H1 (cell line): ENCODE measurements around the gene ENTPD8. TPM values are rescaled to one million over a fixed set of nuclear protein-coding genes. Genes with fewer than 3 reads are reported as not detected.

ENCODE experiments used
- CTCF ChIA-PET: fragments of 300-600 bp; sonication (Branson Sonifier 250); formaldehyde crosslinking; loops from one replicate; lab custom pipeline; 2021; ENCODE audit not compliant: partially characterized antibody; lab: Charles Lee
- POLR2A ChIA-PET: fragments of 300-600 bp; sonication (Branson Sonifier 250); formaldehyde crosslinking; loops from one replicate; lab custom pipeline; 2021; ENCODE audit warnings: inconsistent platforms; ENCODE audit not compliant: partially characterized antibody; lab: Charles Lee
- DNase-seq, 2 experiments: peaks; one replicate each; pipeline versions ENCODE4 v3.0.0 to v3.0.0-alpha.2; 2010 to 2022; ENCODE audit warnings: low spot score in 2 of 2, low read depth in 1 of 2, mixed read lengths in 1 of 2
- FAIRE-seq: peaks from 2 replicates; lab custom pipeline; 2011; peaks lifted over from hg19 to GRCh38; lab: Jason Lieb, UNC
- H2AFZ ChIP-seq: 2 replicates; pipeline ENCODE4 v1.8.1; 2012; ENCODE audit warnings: low read length, inconsistent platforms
- H2AK5ac ChIP-seq: 2 replicates; pipeline ENCODE4 v1.6.1; 2013; ENCODE audit warnings: low read depth, low read length
- H2BK120ac ChIP-seq: replicated peaks from 2 replicates; pipeline ENCODE3; 2013; ENCODE audit warnings: low read depth, low read length, inconsistent platforms
- H2BK12ac ChIP-seq: 2 replicates; pipeline ENCODE4 v1.6.1; 2013; ENCODE audit warnings: low read depth, low read length
- H2BK15ac ChIP-seq: 2 replicates; pipeline ENCODE4 v1.6.1; 2013; ENCODE audit warnings: low read length
- H2BK20ac ChIP-seq: 2 replicates; pipeline ENCODE4 v1.6.1; 2013; ENCODE audit warnings: low read length
- H2BK5ac ChIP-seq: 2 replicates; pipeline ENCODE4 v1.6.1; 2013; ENCODE audit warnings: low read depth, low read length
- H3K14ac ChIP-seq: 2 replicates; pipeline ENCODE4 v1.6.1; 2013; ENCODE audit warnings: inconsistent platforms; ENCODE audit not compliant: insufficient read length
- H3K18ac ChIP-seq: 2 replicates; pipeline ENCODE4 v1.6.1; 2013; ENCODE audit warnings: low read length; ENCODE audit errors: extremely low read depth
- H3K23ac ChIP-seq: 2 replicates; pipeline ENCODE4 v1.6.1; 2013; ENCODE audit warnings: inconsistent platforms; ENCODE audit not compliant: insufficient read length
- H3K23me2 ChIP-seq: 2 replicates; pipeline ENCODE4 v1.6.1; 2013; ENCODE audit warnings: low read depth, low read length
- H3K27ac ChIP-seq: 2 replicates; pipeline ENCODE4 v1.6.1; 2011; ENCODE audit warnings: low read depth, low read length, inconsistent platforms
- H3K27me3 ChIP-seq, 4 experiments: replicated peaks in 1 of 4; 1 replicate in 1 of 4; 2 replicates in 3 of 4; pipeline versions ENCODE4 v1.6.1 to v1.8.1; 2011 to 2013; ENCODE audit warnings: low read length in 3 of 4, mild to moderate bottlenecking in 3 of 4, inconsistent platforms in 2 of 4, mixed read lengths in 2 of 4, moderate library complexity in 1 of 4; ENCODE audit not compliant: control insufficient read depth in 3 of 4, insufficient read depth in 3 of 4; ENCODE audit errors: extremely low read depth in 1 of 4
- H3K36me3 ChIP-seq, 4 experiments: 2 replicates each; pipeline versions ENCODE4 v1.6.1 to v1.8.1; 2011 to 2013; ENCODE audit warnings: mild to moderate bottlenecking in 4 of 4, low read length in 3 of 4, moderate library complexity in 2 of 4, control low read depth in 1 of 4, inconsistent platforms in 1 of 4; ENCODE audit not compliant: insufficient read depth in 4 of 4, control insufficient read depth in 2 of 4
- H3K4ac ChIP-seq: replicated peaks from 2 replicates; pipeline ENCODE3; 2013; ENCODE audit warnings: low read length, low read depth, mixed read lengths, inconsistent platforms; ENCODE audit not compliant: insufficient read length
- H3K4me1 ChIP-seq, 4 experiments: replicated peaks in 1 of 4; 1 replicate in 1 of 4; 2 replicates in 3 of 4; pipeline versions ENCODE4 v1.6.1 to v1.8.1; 2011 to 2013; ENCODE audit warnings: low read length in 3 of 4, inconsistent platforms in 2 of 4, mixed read lengths in 1 of 4; ENCODE audit not compliant: insufficient read depth in 4 of 4, control insufficient read depth in 3 of 4
- H3K4me2 ChIP-seq, 2 experiments: 2 replicates each; pipeline versions ENCODE4 v1.6.1 to v1.8.1; 2011 to 2013; ENCODE audit warnings: low read depth in 2 of 2, low read length in 2 of 2, control low read depth in 1 of 2, inconsistent platforms in 1 of 2, mild to moderate bottlenecking in 1 of 2; ENCODE audit not compliant: insufficient read depth in 1 of 2
- H3K4me3 ChIP-seq, 4 experiments: fragments of 200-600, 300-600 bp in 1 of 4; sonication (generic), shearing (Covaris generic), sonication (Bioruptor Twin) in 1 of 4; 2 replicates each; pipeline versions ENCODE4 v1.5.1 to v1.8.1; 2011 to 2016; ENCODE audit warnings: low read length in 4 of 4, low read depth in 3 of 4, control low read depth in 2 of 4, inconsistent platforms in 2 of 4, mild to moderate bottlenecking in 2 of 4, mixed read lengths in 1 of 4, moderate library complexity in 1 of 4; ENCODE audit not compliant: insufficient read depth in 2 of 4; ENCODE audit errors: extremely low read depth in 1 of 4
- H3K56ac ChIP-seq: replicated peaks from 2 replicates; pipeline ENCODE3; 2013; ENCODE audit warnings: low read depth, mild to moderate bottlenecking, mixed read lengths, low read length, inconsistent platforms; ENCODE audit not compliant: insufficient read length
- H3K79me1 ChIP-seq: 2 replicates; pipeline ENCODE4 v1.6.1; 2013; ENCODE audit warnings: low read depth, low read length, control low read depth
- H3K79me2 ChIP-seq, 2 experiments: 2 replicates each; pipeline versions ENCODE4 v1.6.1 to v1.8.1; 2012 to 2013; ENCODE audit warnings: low read length in 2 of 2, mild to moderate bottlenecking in 2 of 2, inconsistent platforms in 1 of 2; ENCODE audit not compliant: insufficient read depth in 2 of 2, control insufficient read depth in 1 of 2
- H3K9ac ChIP-seq, 4 experiments: replicated peaks in 1 of 4; 1 replicate in 1 of 4; 2 replicates in 3 of 4; pipeline versions ENCODE4 v1.6.1 to v1.8.1; 2011 to 2013; ENCODE audit warnings: low read depth in 3 of 4, low read length in 3 of 4, control low read depth in 2 of 4, mild to moderate bottlenecking in 2 of 4, moderate library complexity in 2 of 4, inconsistent platforms in 1 of 4; ENCODE audit errors: extremely low read depth in 1 of 4
- H3K9me3 ChIP-seq, 2 experiments: 2 replicates each; pipeline versions ENCODE4 v1.6.1 to v1.8.1; 2012 to 2013; ENCODE audit warnings: mild to moderate bottlenecking in 2 of 2, moderate library complexity in 2 of 2, control low read depth in 1 of 2, inconsistent platforms in 1 of 2, low read depth in 1 of 2, low read length in 1 of 2, mixed read lengths in 1 of 2; ENCODE audit not compliant: insufficient read depth in 2 of 2
- H4K20me1 ChIP-seq, 2 experiments: replicated peaks in 1 of 2; 2 replicates each; pipeline versions ENCODE3 to v1.8.1; 2011 to 2013; ENCODE audit warnings: inconsistent platforms in 2 of 2, low read length in 2 of 2, mild to moderate bottlenecking in 1 of 2; ENCODE audit not compliant: insufficient read depth in 2 of 2, control insufficient read depth in 1 of 2
- H4K5ac ChIP-seq: 2 replicates; pipeline ENCODE4 v1.6.1; 2013; ENCODE audit warnings: low read length, low read depth, mixed read lengths, inconsistent platforms; ENCODE audit not compliant: insufficient read length
- H4K8ac ChIP-seq: 2 replicates; pipeline ENCODE4 v1.8.0; 2013; ENCODE audit warnings: mild to moderate bottlenecking, moderate library complexity, low read length, inconsistent platforms; ENCODE audit not compliant: insufficient read depth; ENCODE audit errors: extremely low read depth
- H4K91ac ChIP-seq: replicated peaks from 2 replicates; pipeline ENCODE3; 2013; ENCODE audit warnings: low read length, mixed read lengths, inconsistent platforms; ENCODE audit not compliant: insufficient read length
- BCL11A ChIP-seq, 2 experiments: IDR thresholded peaks; one replicate each; pipeline ENCODE4 v1.6.1; 2011; ENCODE audit warnings: low read depth in 2 of 2, low read length in 2 of 2, mild to moderate bottlenecking in 2 of 2
- BRCA1 ChIP-seq: IDR thresholded peaks from 2 replicates; pipeline ENCODE4 v1.6.1; 2012; ENCODE audit warnings: low read depth, low read length, improper control_type of control experiment
- CTCF ChIP-seq, 3 experiments: IDR thresholded peaks; 1 replicate in 2 of 3; 2 replicates in 1 of 3; pipeline versions ENCODE4 v1.5.1 to v1.6.1; 2011; ENCODE audit warnings: low read length in 3 of 3, mild to moderate bottlenecking in 3 of 3, inconsistent platforms in 2 of 3, low read depth in 1 of 3, moderate library complexity in 1 of 3; ENCODE audit not compliant: insufficient read depth in 1 of 3; ENCODE audit errors: control extremely low read depth in 1 of 3
- EP300 ChIP-seq, 2 experiments: IDR thresholded peaks; 1 replicate in 1 of 2; 2 replicates in 1 of 2; pipeline ENCODE4 v1.6.1; 2011 to 2012; ENCODE audit warnings: low read depth in 2 of 2, low read length in 2 of 2, mild to moderate bottlenecking in 2 of 2, borderline replicate concordance in 1 of 2, inconsistent platforms in 1 of 2, moderate library complexity in 1 of 2
- FOSL1 ChIP-seq: IDR thresholded peaks from 2 replicates; pipeline ENCODE4 v1.6.1; 2011; ENCODE audit warnings: mild to moderate bottlenecking, low read depth, low read length, moderate library complexity; ENCODE audit not compliant: insufficient read depth
- GABPA ChIP-seq: IDR thresholded peaks from 2 replicates; pipeline ENCODE4 v1.6.1; 2011; ENCODE audit warnings: mild to moderate bottlenecking, low read length, moderate library complexity, borderline replicate concordance; ENCODE audit not compliant: insufficient read depth
- RXRA ChIP-seq: IDR thresholded peaks from 2 replicates; pipeline ENCODE4 v1.6.1; 2011; ENCODE audit warnings: low read depth, mild to moderate bottlenecking, low read length, moderate library complexity; ENCODE audit not compliant: insufficient read depth
- WGBS, 2 experiments: shearing (Covaris generic) in 1 of 2; methylation state at CpG; one replicate each; pipeline versions ENCODE4 v1.1.6 to v1.1.7; 2013 to 2015; ENCODE audit warnings: low lambda C conversion rate in 2 of 2, mixed read lengths in 2 of 2, inconsistent platforms in 1 of 2, low coverage in 1 of 2, missing lambda C conversion rate in 1 of 2; ENCODE audit not compliant: insufficient replicate concordance in 2 of 2, insufficient coverage in 1 of 2, insufficient read length in 1 of 2; ENCODE audit errors: extremely low coverage in 1 of 2, missing lambda C conversion rate in 1 of 2; 5-methylcytosine and 5-hydroxymethylcytosine counted together
- polyA plus RNA-seq, 7 experiments: library from polyadenylated mRNA; depleted of rRNA in 3 of 7; stranded (reverse) in 5 of 7; unstranded in 2 of 7; fragments of >200 nt in 5 of 7; fragments of 200-250 nt in 2 of 7; gene quantifications; 1 replicate in 5 of 7; 2 replicates in 1 of 7; 4 replicates in 1 of 7; pipeline versions ENCODE4 v1.2.1 to v1.2.3, GENCODE V29; 2011 to 2013; ENCODE audit warnings: missing spikeins in 2 of 7, mixed read lengths in 2 of 7
- total RNA-seq: library from RNA; stranded (reverse); fragmentation: NEBNext Ultra II Directional; extraction: Animal tissue kit (Norgen Biotek cat#: 25700); gene quantifications from 2 replicates; pipeline ENCODE4 v1.2.1, GENCODE V29; 2021

The ENTPD8 gene
- total and polyA plus RNA-seq, 2 of the 8 experiments (the other 6 are each of a cell fraction or from before 2014, with no cell fraction given), result 0.48 to 0.51 TPM

- DNase-seq (peak; percentile 68 to 99), FAIRE-seq (no peak)
- H3K23me2 ChIP-seq, result peaks cover 9% of the 10 kb centered on the region; the same call in 1 of the 2 replicates
- H3K56ac ChIP-seq, result no peak within 1 kb of the TSS
- no peaks in the 10 kb centered on the region for H3K9me3 ChIP-seq
- peak within 1 kb of the TSS; percentile 51 for H3K18ac ChIP-seq
- 1% methylated on average over 16 of the region's 113 CpGs; no CpG with 5 or more reads in 1 of the 2 experiments for WGBS, 2 experiments
- POLR2A ChIA-PET, result interaction anchor here (0.6 to 2.1 kb wide), 12 partner anchors 10 to 291 kb away, joined by 3 to 11 read pairs (median 4); partner anchors contain the start of gene ENTPD8
- H2BK12ac ChIP-seq, result no peak within 1 kb of the TSS
- H2BK20ac ChIP-seq, result no peak within 1 kb of the TSS
- H3K4ac ChIP-seq, result no peak within 1 kb of the TSS
- H2AK5ac ChIP-seq, result no peak within 1 kb of the TSS
- no peaks in the 10 kb centered on the region for H3K36me3 ChIP-seq
- H4K8ac ChIP-seq, result peak within 1 kb of the TSS; percentile 93
- H3K4me3 ChIP-seq, result peak within 1 kb of the TSS; percentile 70 to 84 (median 80)
- peak within 1 kb of the TSS; percentile 81 for H2AFZ ChIP-seq
- H3K27me3 ChIP-seq, result peaks cover 0 to 13% (median 2%) of the 10 kb centered on the region in 4 experiments; a peak in 4 of 7 replicates
- H3K4me1 ChIP-seq, result peaks cover 0 to 2% (median 0%) of the 10 kb centered on the region in 4 experiments; a peak in 1 of 7 replicates
- H4K20me1 ChIP-seq, result peaks cover 0 to 1% of the 10 kb centered on the region in 2 experiments
- peaks cover 0 to 5% of the 10 kb centered on the region in 2 experiments; a peak in 1 of 4 replicates for H3K79me2 ChIP-seq
- no peak within 1 kb of the TSS for H3K27ac ChIP-seq
- no peak within 1 kb of the TSS for H3K23ac ChIP-seq
- CTCF ChIA-PET, result interaction anchor here (0.6 to 2.4 kb wide), 17 partner anchors 9 to 146 kb away, joined by 3 to 8 read pairs (median 3); partner anchors contain the start of gene TOR4A
- peak within 1 kb of the TSS; percentile 25 to 59 (median 40); a peak in 5 of 7 replicates for H3K9ac ChIP-seq
- no peaks in the 10 kb centered on the region for H3K79me1 ChIP-seq
- no peak within 1 kb of the TSS for H4K91ac ChIP-seq
- no peak within 1 kb of the TSS for H2BK5ac ChIP-seq
- no peak within 1 kb of the TSS for H3K14ac ChIP-seq
- no peak within 1 kb of the TSS for H2BK120ac ChIP-seq
- peak within 1 kb of the TSS; percentile 73 for H4K5ac ChIP-seq
- no peak within 1 kb of the TSS for H2BK15ac ChIP-seq
- peak within 1 kb of the TSS; percentile 92 to 98 for H3K4me2 ChIP-seq
- TF ChIP-seq FOSL1, result no peak
- peak in 2 of 3 experiments; percentile 64 to 70; a peak in 3 of 4 replicates for TF ChIP-seq CTCF (IDR thresholded peaks at IDR 0.05; ENCODE audit: control extremely low read depth in 1 of 3, insufficient read depth in 1 of 3, low read depth in 1 of 3, low read length in 3 of 3)
- no peak for TF ChIP-seq BRCA1
- peak; percentile 95 for TF ChIP-seq GABPA
- no peak for TF ChIP-seq RXRA
- no peak for TF ChIP-seq BCL11A (IDR thresholded peaks at IDR 0.05; ENCODE audit: low read depth in 2 of 2, low read length in 2 of 2)
- TF ChIP-seq EP300 (IDR thresholded peaks at IDR 0.05; ENCODE audit: borderline replicate concordance in 1 of 2, low read depth in 2 of 2, low read length in 2 of 2), result peak in 1 of 2 experiments; percentile 65; a peak in 1 of 3 replicates
Observed at GRCh38 chr9:137422604-137423513, 18.3 kb downstream of the ENTPD8 start, which contains the start of the genes EXD3 and NOXA1. TSS of gene EXD3 (minus strand) at chr9:137423162. CDS start at chr9:137395357, 27,805 bp downstream. TSS of gene NOXA1 (plus strand) at chr9:137423393. CDS start at chr9:137423530, 137 bp downstream.
